GM12878 (cell line): ENCODE data around the gene LINGO1. TPM values are rescaled to one million over a fixed set of nuclear protein-coding genes. Genes with fewer than 3 reads are reported as not detected.

Source experiments
- ASH2L ChIP-seq: fragments of 300-600, 200-600 bp; sonication (generic); IDR thresholded peaks from 2 replicates; pipeline ENCODE4 v1.6.1; 2017; ENCODE audit warnings: low read depth, mild to moderate bottlenecking, borderline replicate concordance
- ATF3 ChIP-seq: IDR thresholded peaks from 2 replicates; pipeline ENCODE4 v1.6.1; 2011; ENCODE audit warnings: low read depth, mild to moderate bottlenecking, low read length, moderate library complexity, borderline replicate concordance; ENCODE audit errors: extremely low read depth
- CEBPZ ChIP-seq: fragments of 150-350 bp; IDR thresholded peaks from 2 replicates; pipeline ENCODE4 v1.6.1; 2016; ENCODE audit warnings: low read depth, low read length
- CREM ChIP-seq: IDR thresholded peaks from 2 replicates; pipeline ENCODE4 v1.6.1; 2014; ENCODE audit warnings: antibody characterized with exemption, low read depth
- CTCF ChIP-seq, 3 experiments: IDR thresholded peaks in 2 of 3; conservative IDR thresholded peaks in 1 of 3; 2 replicates each; pipeline ENCODE4 v1.5.1; 2011; ENCODE audit warnings: low read depth in 3 of 3, low read length in 3 of 3, mild to moderate bottlenecking in 3 of 3, control low read depth in 2 of 3, moderate library complexity in 2 of 3, inconsistent platforms in 1 of 3, mixed read lengths in 1 of 3; ENCODE audit not compliant: control insufficient read depth in 2 of 3, insufficient read depth in 1 of 3; ENCODE audit errors: extremely low read depth in 1 of 3
- HDGF ChIP-seq: fragments of 450-650 bp; IDR thresholded peaks from 2 replicates; pipeline ENCODE4 v1.6.1; 2016; ENCODE audit warnings: antibody characterized with exemption
- KDM1A ChIP-seq: fragments of 200-600 bp; sonication (generic); IDR thresholded peaks from 2 replicates; pipeline ENCODE4 v1.6.1; 2016; ENCODE audit warnings: borderline replicate concordance
- MAX ChIP-seq: IDR thresholded peaks from 2 replicates; pipeline ENCODE4 v1.6.1; 2012; ENCODE audit warnings: low read depth, low read length, improper control_type of control experiment
- NBN ChIP-seq: fragments of 450-650 bp; IDR thresholded peaks from 2 replicates; pipeline ENCODE4 v1.6.1; 2016
- RELB ChIP-seq: fragments of 450-650 bp; IDR thresholded peaks from 2 replicates; pipeline ENCODE4 v1.6.1; 2017; ENCODE audit warnings: low read depth, mild to moderate bottlenecking, moderate library complexity
- REST ChIP-seq: IDR thresholded peaks from 2 replicates; pipeline ENCODE4 v1.6.1; 2012; ENCODE audit warnings: mild to moderate bottlenecking, low read depth, low read length
- SKIL ChIP-seq: fragments of 450-650 bp; IDR thresholded peaks from 2 replicates; pipeline ENCODE4 v1.6.1; 2017; ENCODE audit warnings: mild to moderate bottlenecking, low read depth, inconsistent platforms; ENCODE audit not compliant: poor library complexity, severe bottlenecking
- ZZZ3 ChIP-seq: IDR thresholded peaks from 2 replicates; pipeline ENCODE4 v1.6.1; 2011; ENCODE audit warnings: low read depth; ENCODE audit not compliant: control insufficient read depth, insufficient read length
- polyA plus RNA-seq, 11 experiments: library from polyadenylated mRNA; depleted of rRNA in 4 of 11; unstranded in 6 of 11; stranded (reverse) in 5 of 11; fragments of >200 nt; fragmentation: Nextera tagmentation in 4 of 11; fragmentation: Illumina TruSeq in 1 of 11; extraction: Ambion mirVana in 4 of 11; extraction: Trizol in 1 of 11; gene quantifications; 1 replicate in 1 of 11; 2 replicates in 10 of 11; pipeline versions ENCODE4 v1.2.1 to v1.2.3, GENCODE V29; 2011 to 2016; ENCODE audit warnings: inconsistent platforms in 2 of 11, missing spikeins in 2 of 11, low read depth in 1 of 11
- total RNA-seq, 4 experiments: library from RNA; depleted of rRNA in 3 of 4; stranded (reverse); fragments of >200 nt in 3 of 4; fragmentation: Illumina TruSeq in 1 of 4; extraction: Trizol in 1 of 4; gene quantifications; 2 replicates each; pipeline versions ENCODE4 v1.2.1 to v1.2.3, GENCODE V29; 2013 to 2021

The LINGO1 gene
- total and polyA plus RNA-seq, 10 of the 15 experiments (the other 5 are each of a cell fraction or from before 2014, with no cell fraction given): 0.04 to 3.9 (median 0.17) TPM; not detected in 6

- TF ChIP-seq SKIL (no peak), RELB (no peak), KDM1A (no peak), NBN (no peak), CTCF (IDR thresholded peaks at IDR 0.05 in 2 of 3, conservative IDR thresholded peaks at IDR 0.05 in 1 of 3; ENCODE audit: control insufficient read depth in 2 of 3, extremely low read depth in 1 of 3, insufficient read depth in 1 of 3, low read depth in 3 of 3, low read length in 3 of 3) (peak; percentile 62 to 71 (median 67)), ASH2L (no peak), MAX (no peak), ATF3 (no peak), HDGF (no peak), CREM (no peak), ZZZ3 (no peak), REST (no peak), CEBPZ (no peak)
These were observed 1.7 kb upstream of the LINGO1 start (continued) for GRCh38 chr15:77634266-77634962.
